ENCODE results near the gene CALCOCO2.
"Not testable (repeated sequence)": the region's sequence is repeated elsewhere in the genome, so short reads cannot be mapped to it uniquely, and the experiment has no call there.

Gene CALCOCO2

GRCh38 chr17:48825446-48826381 lies 5.1 kb upstream of the CALCOCO2 start:
- no peak for DNase-seq

GRCh38 chr17:48831549-48831883 lies 681 bp downstream of the CALCOCO2 start:
- no peak for DNase-seq

GRCh38 chr17:48834973-48835372 lies 4.1 kb downstream of the CALCOCO2 start:
- DNase-seq = no peak

GRCh38 chr17:48835971-48836370 lies 5.1 kb downstream of the CALCOCO2 start:
- DNase-seq = no peak

GRCh38 chr17:48837458-48837857 lies 6.6 kb downstream of the CALCOCO2 start:
- not testable (repeated sequence) for DNase-seq

- DNase-seq = no peak
Measured at GRCh38 chr17:48840441-48840840, 9.6 kb downstream of the CALCOCO2 start.

GRCh38 chr17:48841395-48841831 lies 10.6 kb downstream of the CALCOCO2 start:
- no peak for DNase-seq

GRCh38 chr17:48842746-48843145 lies 11.9 kb downstream of the CALCOCO2 start:
- no peak for DNase-seq

- no peak for DNase-seq
Measured at GRCh38 chr17:48843187-48843900, 12.5 kb downstream of the CALCOCO2 start.

- no peak for DNase-seq
Measured at GRCh38 chr17:48850792-48851323, 20.0 kb downstream of the CALCOCO2 start.

- DNase-seq = no peak
Measured at GRCh38 chr17:48854774-48855476, 24.1 kb downstream of the CALCOCO2 start.

GRCh38 chr17:48856122-48856821 lies 25.4 kb downstream of the CALCOCO2 start:
- no peak for DNase-seq

- DNase-seq = no peak
Measured at GRCh38 chr17:48860034-48860433, 29.2 kb downstream of the CALCOCO2 start.

GRCh38 chr17:48860456-48860855 lies 29.6 kb downstream of the CALCOCO2 start:
- no peak for DNase-seq

GRCh38 chr17:48868916-48869500 lies 38.2 kb downstream of the CALCOCO2 start:
- no peak for DNase-seq

GRCh38 chr17:48869821-48870318 lies 39.0 kb downstream of the CALCOCO2 start:
- no peak for DNase-seq

GRCh38 chr17:48871035-48871550 lies 40.3 kb downstream of the CALCOCO2 start:
- no peak for DNase-seq

- no peak for DNase-seq
Measured at GRCh38 chr17:48871551-48872351, 40.9 kb downstream of the CALCOCO2 start.

GRCh38 chr17:48872409-48872808 lies 41.6 kb downstream of the CALCOCO2 start:
- DNase-seq = not testable (repeated sequence)

- DNase-seq = no peak
Measured at GRCh38 chr17:48873209-48873608, 42.4 kb downstream of the CALCOCO2 start.
